SU-DHL-6 (cell line): ENCODE results near the gene EVX2.

Experiments
- CTCF ChIP-seq: fragments of 200-600 bp; sonication (generic); IDR thresholded peaks from one replicate; pipeline ENCODE4 v1.5.1; 2017; ENCODE audit warnings: antibody characterized with exemption, mild to moderate bottlenecking, low read length, moderate library complexity; ENCODE audit not compliant: insufficient read depth, poor library complexity, severe bottlenecking
- EZH2phosphoT487 ChIP-seq: fragments of 200-600 bp; sonication (generic), shearing (Covaris generic); conservative IDR thresholded peaks from 2 replicates; pipeline ENCODE4 v1.6.1; 2018; ENCODE audit warnings: mild to moderate bottlenecking, antibody characterized with exemption, low read length, moderate library complexity, mixed read lengths

GRCh38 chr2:176114930-176115625 is 31.3 kb upstream of the EVX2 start:
- TF ChIP-seq CTCF (no peak), EZH2phosphoT487 (no peak)
